Bone marrow (tissue), 2 donors: ENCODE results near the gene GALNT13.

Source experiments
- DNase-seq, 2 donors: peaks; one replicate each; lab custom pipeline; 2025; lab: John Stamatoyannopoulos, UW

The GALNT13 gene

GRCh38 chr2:154306266-154306970 lies 434.7 kb downstream of the GALNT13 start:
- no peak for DNase-seq

GRCh38 chr2:154307007-154307406 lies 435.3 kb downstream of the GALNT13 start:
- no peak for DNase-seq

DNA sequence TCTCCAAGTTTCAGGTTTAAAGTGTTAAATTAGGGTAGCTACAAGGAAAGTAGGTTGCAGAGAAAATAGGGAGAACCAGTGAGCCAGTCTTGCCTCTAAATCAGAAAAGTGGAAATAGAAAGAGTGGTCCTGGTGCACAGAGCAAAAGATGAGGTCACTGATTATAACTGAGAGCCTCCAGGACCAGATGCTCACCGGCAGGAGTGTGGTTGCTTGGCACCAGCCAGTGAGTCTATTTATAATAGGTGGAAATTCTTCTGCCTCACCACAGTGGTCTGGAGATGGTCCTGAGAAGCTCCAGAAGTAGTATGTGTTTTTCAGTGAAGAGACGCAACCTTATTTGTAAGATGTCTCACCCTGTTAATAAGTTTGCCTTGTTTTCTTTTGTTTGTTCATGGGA lies 452.9 kb downstream of the GALNT13 start:
- DNase-seq, result no peak

- DNase-seq, result no peak
Measured at GRCh38 chr2:154329510-154329909, 457.8 kb downstream of the GALNT13 start.

- DNase-seq, result no peak
Measured at GRCh38 chr2:154331784-154332183, 460.1 kb downstream of the GALNT13 start.

GRCh38 chr2:154336201-154336600 lies 464.5 kb downstream of the GALNT13 start:
- DNase-seq, result no peak

GRCh38 chr2:154338352-154338967 lies 466.7 kb downstream of the GALNT13 start:
- no peak for DNase-seq

- no peak for DNase-seq
Measured at GRCh38 chr2:154343282-154343681, 471.6 kb downstream of the GALNT13 start.

DNA sequence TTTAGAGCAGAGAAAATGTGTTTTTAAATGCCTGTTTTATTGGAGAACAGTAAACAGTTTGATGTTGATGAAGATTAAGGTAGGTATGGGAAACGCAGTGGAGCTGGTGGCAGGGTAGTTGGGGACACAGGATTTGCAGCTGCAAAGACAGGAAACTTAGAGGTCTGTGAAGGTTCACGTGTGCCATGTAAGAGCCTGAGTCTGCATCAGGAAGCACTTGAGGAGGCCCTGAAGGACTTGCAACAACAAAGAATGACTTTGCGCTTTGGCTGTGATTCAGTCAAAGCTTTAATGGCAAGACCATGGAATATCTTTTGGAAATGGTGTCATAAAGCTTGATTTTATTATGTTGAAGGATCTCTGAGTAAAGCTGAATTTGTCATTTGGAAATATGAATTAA lies 479.2 kb downstream of the GALNT13 start:
- no peak for DNase-seq

GRCh38 chr2:154361276-154361675 lies 489.6 kb downstream of the GALNT13 start:
- DNase-seq, result no peak

GRCh38 chr2:154368153-154368552 lies 496.4 kb downstream of the GALNT13 start:
- DNase-seq, result no peak

- DNase-seq, result no peak
Measured at GRCh38 chr2:154370873-154371272, 499.2 kb downstream of the GALNT13 start.

- no peak for DNase-seq
Measured at GRCh38 chr2:154374416-154374815, 502.7 kb downstream of the GALNT13 start.

DNA sequence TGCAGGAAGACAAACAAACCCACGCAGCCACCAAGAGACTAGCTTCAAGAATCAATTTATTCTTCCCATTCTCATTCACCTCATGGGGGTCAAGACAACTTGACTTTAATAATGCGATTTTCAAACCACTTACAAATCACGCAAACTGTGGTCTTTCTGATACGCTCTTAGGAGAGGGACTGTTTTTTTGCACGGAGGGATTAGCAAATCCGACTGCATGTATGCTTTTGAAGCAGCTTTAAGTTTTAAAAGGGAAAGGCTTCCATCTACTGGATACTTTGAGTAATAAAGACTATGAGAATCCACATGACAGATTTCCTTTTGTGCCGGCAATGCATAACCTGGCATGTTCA lies 503.8 kb downstream of the GALNT13 start:
- no peak for DNase-seq

- no peak for DNase-seq
Measured at GRCh38 chr2:154381931-154382794, 510.4 kb downstream of the GALNT13 start.

GRCh38 chr2:154386186-154386585 lies 514.5 kb downstream of the GALNT13 start:
- DNase-seq, result no peak

GRCh38 chr2:154391051-154391450 lies 519.3 kb downstream of the GALNT13 start:
- DNase-seq, result no peak

DNA sequence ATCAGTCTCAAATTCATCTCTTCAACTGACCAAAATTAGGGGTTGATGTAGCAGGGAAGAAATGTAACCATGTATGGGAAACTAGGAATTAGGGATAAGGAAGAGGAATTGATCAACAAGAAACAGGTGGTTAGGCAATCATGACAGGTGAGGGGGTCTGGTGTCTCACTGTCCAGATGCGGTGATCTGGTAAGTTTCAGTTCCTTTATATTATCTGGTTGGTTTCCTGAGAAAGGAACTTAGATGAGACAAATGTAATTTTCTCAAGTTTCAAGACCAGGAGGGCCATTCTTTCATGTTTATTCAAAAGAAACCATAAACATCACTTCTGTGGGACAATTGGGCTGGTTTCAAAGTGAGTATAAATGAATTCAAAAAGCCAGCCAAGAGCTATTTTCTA lies 520.5 kb downstream of the GALNT13 start:
- no peak for DNase-seq

DNA sequence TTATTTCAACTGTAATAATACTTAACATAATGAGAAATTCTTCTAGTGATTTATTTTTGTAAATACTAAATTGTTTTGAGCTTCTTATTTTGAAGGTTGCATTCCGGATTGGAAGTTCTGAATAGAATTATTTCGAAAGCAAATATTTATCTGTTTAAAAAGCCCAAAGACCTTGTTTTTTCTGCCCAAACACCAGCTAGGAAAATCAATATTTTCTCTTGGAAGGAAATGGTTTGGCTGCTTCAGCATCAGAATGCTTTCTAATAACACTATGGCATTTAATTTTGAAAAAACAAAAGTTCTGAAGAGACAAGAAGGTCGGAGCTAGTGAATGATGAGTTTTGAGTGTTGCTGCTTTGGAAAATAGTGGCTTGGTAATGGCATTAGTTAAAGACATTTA lies 522.9 kb downstream of the GALNT13 start:
- no peak for DNase-seq

GRCh38 chr2:154400563-154401290 lies 529.0 kb downstream of the GALNT13 start:
- DNase-seq, result no peak

GRCh38 chr2:154402213-154402612 lies 530.5 kb downstream of the GALNT13 start:
- DNase-seq, result no peak

DNA sequence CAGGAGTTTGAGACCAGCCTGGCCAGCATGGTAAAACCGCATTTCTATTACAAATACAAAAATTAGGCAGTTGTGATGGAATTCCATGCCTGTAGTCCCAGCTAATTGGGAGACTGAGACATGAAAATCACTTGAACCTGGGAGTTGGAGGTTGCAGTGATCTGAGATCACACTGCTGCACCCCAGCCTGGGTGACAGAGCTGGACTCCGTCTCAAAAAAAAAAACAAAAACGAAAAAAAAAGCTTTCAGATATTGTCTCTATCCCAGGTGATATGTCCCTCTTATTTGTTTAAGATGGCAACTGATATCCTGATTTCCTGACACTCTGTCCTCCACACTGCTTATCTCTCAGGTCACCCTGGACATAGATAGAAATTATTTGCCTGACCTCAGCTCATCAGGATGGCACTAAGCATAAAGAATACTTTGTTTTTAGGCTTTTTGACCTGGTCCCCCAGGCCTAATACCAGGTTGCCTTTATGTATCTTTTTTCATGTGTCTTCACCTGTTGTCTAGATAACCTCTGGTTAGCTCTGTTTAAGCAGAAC lies 531.6 kb downstream of the GALNT13 start:
- no peak for DNase-seq
